Psoas muscle (tissue), 8 donors: Measurements from ENCODE around the gene WNT7A. TPM values are rescaled to one million over a fixed set of nuclear protein-coding genes. Genes with fewer than 3 reads are reported as not detected.

Experiments used
- ATAC-seq, 4 donors: fragments of 200-7000 bp; cut with Tn5 transposase; one replicate each; pipeline ENCODE4 v1.9.1; 2020; ENCODE audit warnings: moderate library complexity in 3 of 4, mild to moderate bottlenecking in 2 of 4
- DNase-seq, 2 donors: peaks; one replicate each; pipeline ENCODE4 v3.0.0-alpha.2; 2020
- H3K27ac ChIP-seq: fragments of 200-600 bp; one replicate; pipeline ENCODE4 v1.8.0; 2022
- H3K27me3 ChIP-seq, 3 donors: fragments of 200-600 bp in 1 of 3; one replicate each; pipeline versions ENCODE4 v1.6.1 to v1.8.0; 2013 to 2022; ENCODE audit warnings: low read length in 2 of 3, mild to moderate bottlenecking in 2 of 3, moderate library complexity in 1 of 3; ENCODE audit not compliant: insufficient read depth in 3 of 3
- H3K36me3 ChIP-seq, 2 donors: fragments of 200-600 bp in 1 of 2; one replicate each; pipeline versions ENCODE4 v1.6.1 to v1.8.0; 2013 to 2022; ENCODE audit warnings: low read depth in 1 of 2, mild to moderate bottlenecking in 1 of 2, moderate library complexity in 1 of 2; ENCODE audit not compliant: insufficient read depth in 1 of 2
- H3K4me1 ChIP-seq: fragments of 200-600 bp; one replicate; pipeline ENCODE4 v1.8.0; 2022
- H3K4me3 ChIP-seq: fragments of 200-600 bp; one replicate; pipeline ENCODE4 v1.8.0; 2022; ENCODE audit warnings: mild to moderate bottlenecking
- H3K9me3 ChIP-seq: fragments of 200-600 bp; one replicate; pipeline ENCODE4 v1.8.0; 2022
- WGBS, 3 donors: extraction: QIAGEN DNeasy Blood & Tissue Kit; methylation state at CpG; one replicate each; pipeline versions ENCODE4 v1.1.6 to v1.1.7; 2013; 5-methylcytosine and 5-hydroxymethylcytosine counted together
- intact Hi-C, 2 donors: fragments of 100-400 bp; cut with DNase I; formaldehyde crosslinking; loops; one replicate each; pipeline versions ENCODE4 v1.11.0 to v1.14.2; 2022
- polyA plus RNA-seq, 3 donors: library from polyadenylated mRNA; stranded (reverse); fragments of 200-250 nt; gene quantifications; one replicate each; pipeline ENCODE4 v1.2.3, GENCODE V29; 2013
- total RNA-seq, 4 donors: library from RNA; stranded (reverse); fragmentation: NEBNext Ultra II Directional in 2 of 4; extraction: Animal tissue kit (Norgen Biotek cat#: 25700) in 2 of 4; gene quantifications; one replicate each; pipeline versions ENCODE4 v1.2.1 to v1.2.4, GENCODE V29; 2021 to 2023
- TF ChIP-seq, protein P1 (sequence below): fragments of 200-600 bp; IDR thresholded peaks from one replicate; pipeline ENCODE4 v1.8.0; 2022; ENCODE audit warnings: antibody characterized with exemption
- donor health status: healthy with polysubstance abuse.
- donor health status: DM: no; HTN: no; CAD: no; lungs with moderate emphysema.
- donor health status: Bipolar disorder and iron deficiency.
- donor health status: healthy.
- donor health status: DM: yes; HTN: yes; CAD: no.
- donor health status: DM: no; HTN: no; CAD: no.
- donor health status: DM: no; HTN: no; CAD: no.
- donor health status: DM: yes; HTN: yes; CAD: no.

The WNT7A gene
- total and polyA plus RNA-seq, 7 donors, result 0.04 TPM; not detected in 6

DNA sequence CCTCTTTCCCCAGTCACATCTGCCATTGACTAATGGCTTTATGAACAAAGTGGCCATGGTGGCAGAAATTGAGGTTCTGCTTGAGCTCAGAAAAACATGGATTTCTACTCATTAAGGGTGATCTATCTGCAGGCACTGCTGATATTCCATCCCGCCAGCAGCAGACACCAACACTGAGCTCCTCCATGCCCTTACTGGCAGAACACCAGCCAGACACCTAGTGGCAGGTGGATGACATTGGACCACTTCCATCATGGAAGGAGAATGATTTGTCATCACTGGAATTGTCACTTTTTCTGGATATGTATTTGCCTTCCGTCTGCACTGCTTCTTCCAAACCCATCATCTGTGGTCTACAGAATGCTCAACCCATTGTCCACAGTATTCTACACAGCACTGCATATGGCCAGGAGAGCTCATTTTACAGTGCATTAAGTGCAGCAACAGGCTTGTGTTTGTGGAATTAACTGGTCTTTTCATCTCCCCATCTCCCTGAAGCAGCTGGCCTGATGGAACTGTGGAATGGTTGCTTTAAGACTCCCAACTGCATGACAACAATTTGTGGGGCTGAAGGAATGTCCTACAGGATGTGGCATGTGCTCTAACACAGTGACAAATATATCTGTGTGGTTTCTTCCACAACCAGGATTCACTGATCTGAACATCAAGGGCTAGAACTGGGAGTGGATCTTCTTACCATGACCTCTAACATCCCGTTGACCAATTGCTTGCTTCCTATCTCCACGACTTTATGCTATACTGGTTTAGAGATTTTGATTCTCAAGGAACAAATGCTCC lies 103.4 kb downstream of the WNT7A start:
- Histone ChIP-seq H3K4me1 (no peaks in the 10 kb centered on the region), H3K9me3 (no peaks in the 10 kb centered on the region), H3K27ac (no peak overlapping the region), H3K36me3 (no peaks in the 10 kb centered on the region), H3K27me3 (peaks cover 0 to 18% (median 1%) of the 10 kb centered on the region in 3 donors), H3K4me3 (no peak overlapping the region)
- WGBS, 3 donors, result 78 to 82% (median 79%) methylated on average over 4 of the region's 4 CpGs
- TF ChIP-seq, protein P1, sequence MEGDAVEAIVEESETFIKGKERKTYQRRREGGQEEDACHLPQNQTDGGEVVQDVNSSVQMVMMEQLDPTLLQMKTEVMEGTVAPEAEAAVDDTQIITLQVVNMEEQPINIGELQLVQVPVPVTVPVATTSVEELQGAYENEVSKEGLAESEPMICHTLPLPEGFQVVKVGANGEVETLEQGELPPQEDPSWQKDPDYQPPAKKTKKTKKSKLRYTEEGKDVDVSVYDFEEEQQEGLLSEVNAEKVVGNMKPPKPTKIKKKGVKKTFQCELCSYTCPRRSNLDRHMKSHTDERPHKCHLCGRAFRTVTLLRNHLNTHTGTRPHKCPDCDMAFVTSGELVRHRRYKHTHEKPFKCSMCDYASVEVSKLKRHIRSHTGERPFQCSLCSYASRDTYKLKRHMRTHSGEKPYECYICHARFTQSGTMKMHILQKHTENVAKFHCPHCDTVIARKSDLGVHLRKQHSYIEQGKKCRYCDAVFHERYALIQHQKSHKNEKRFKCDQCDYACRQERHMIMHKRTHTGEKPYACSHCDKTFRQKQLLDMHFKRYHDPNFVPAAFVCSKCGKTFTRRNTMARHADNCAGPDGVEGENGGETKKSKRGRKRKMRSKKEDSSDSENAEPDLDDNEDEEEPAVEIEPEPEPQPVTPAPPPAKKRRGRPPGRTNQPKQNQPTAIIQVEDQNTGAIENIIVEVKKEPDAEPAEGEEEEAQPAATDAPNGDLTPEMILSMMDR, result no peak
- ATAC-seq, result no peak
- DNase-seq, result no peak
- intact Hi-C loops, result no loop called here

DNA sequence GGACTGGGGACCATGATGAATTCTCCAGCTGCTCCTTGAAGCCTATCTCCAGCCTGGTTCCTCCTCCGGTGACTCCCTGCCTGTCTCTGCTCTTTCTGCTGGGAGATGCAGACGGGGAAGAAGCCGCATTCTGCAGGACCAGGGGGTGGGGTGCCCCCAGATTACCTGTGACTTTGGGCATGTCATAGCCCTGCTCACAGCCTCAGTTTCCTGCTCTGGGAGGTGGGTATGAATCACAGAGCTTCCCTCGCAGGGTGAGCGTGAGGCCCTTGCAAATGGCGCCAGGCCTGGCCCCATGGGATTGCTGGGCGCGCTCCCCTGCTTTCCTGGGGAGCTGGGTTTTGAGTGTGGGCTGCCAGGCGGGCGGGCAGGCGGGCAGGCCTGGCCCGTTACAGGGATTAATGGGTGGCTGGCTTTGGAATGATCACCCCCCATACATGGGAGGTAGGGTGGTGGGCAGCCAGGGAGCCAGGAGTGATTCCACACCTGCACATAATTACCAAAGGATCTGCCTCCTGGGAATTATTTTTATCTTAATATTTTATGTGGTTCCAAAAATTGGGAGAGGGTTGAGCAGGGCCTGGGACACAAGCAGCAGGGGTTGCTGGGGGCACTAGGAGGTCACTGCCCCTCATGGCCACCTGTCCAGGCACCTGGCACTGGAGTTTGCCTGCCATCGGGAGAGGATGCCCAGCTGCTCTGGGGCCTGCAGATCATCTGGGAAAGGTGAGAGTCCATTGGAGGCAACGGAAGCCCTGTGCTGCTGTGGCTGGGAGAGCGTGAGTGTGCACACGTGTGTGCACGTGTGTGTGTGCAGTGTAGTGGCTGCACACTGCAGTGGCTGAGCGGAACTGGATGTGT lies 106.8 kb downstream of the WNT7A start:
- no peak overlapping the region for H3K27ac ChIP-seq
- H3K27me3 ChIP-seq, result peaks cover 0 to 10% (median 0%) of the 10 kb centered on the region in 3 donors
- DNase-seq (no peak), ATAC-seq (no peak)
- intact Hi-C loops, result no loop called here
- 88 to 91% (median 89%) methylated on average over 18 of the region's 18 CpGs for WGBS, 3 donors
- H3K9me3 ChIP-seq, result no peaks in the 10 kb centered on the region
- no peaks in the 10 kb centered on the region for H3K36me3 ChIP-seq
- H3K4me3 ChIP-seq, result no peak overlapping the region
- no peaks in the 10 kb centered on the region for H3K4me1 ChIP-seq
- TF ChIP-seq, protein P1, result no peak

DNA sequence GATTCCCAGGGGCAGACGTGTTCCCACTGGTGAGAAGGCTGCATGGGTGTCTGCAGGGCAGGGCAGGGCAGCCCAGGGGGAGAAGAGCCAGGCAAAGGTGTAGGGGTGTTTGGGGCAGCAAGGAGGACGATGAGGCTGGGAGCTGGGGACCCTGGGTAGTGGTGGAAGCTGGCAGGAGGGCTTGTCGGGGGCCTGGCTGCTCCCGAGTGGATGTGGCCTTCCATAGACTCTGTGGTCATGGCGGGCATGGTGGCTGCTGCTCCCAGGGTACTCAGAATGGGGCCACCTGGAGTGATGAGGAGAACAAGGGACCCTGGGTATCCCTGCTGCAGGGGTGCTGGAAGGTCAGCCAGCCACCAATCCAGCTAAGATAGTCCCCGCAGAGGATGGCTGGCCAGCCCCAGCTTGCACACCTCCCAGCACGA lies 107.5 kb downstream of the WNT7A start:
- DNase-seq (no peak), ATAC-seq (no peak)
- intact Hi-C loops, result no loop called here
- Histone ChIP-seq H3K9me3 (no peaks in the 10 kb centered on the region), H3K27me3 (peaks cover 0 to 5% (median 0%) of the 10 kb centered on the region in 3 donors), H3K4me1 (no peaks in the 10 kb centered on the region), H3K27ac (no peak overlapping the region), H3K36me3 (no peaks in the 10 kb centered on the region), H3K4me3 (no peak overlapping the region)
- 80 to 88% (median 82%) methylated on average over 5 to 7 of the region's 7 CpGs for WGBS, 3 donors
- TF ChIP-seq, protein P1, result no peak

DNA sequence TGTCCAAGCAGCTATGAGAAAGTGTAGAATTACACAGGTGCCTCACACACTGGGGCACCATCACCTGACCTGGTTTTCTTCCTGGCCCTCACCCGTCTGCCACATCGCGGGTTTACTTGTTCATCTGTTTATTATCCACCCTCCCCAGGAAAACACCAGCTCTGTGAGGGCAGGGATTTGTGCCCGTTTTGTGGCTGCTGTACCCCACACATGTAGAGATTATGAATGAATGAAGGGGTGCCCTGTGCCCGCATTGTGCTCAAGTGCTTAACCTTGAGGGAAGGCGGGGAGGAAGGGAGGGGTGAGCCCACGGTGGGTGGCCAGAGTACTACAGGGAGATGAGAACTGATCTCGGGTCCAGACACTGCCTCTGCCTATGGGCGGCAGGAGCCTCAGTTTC lies 108.4 kb downstream of the WNT7A start:
- no peaks in the 10 kb centered on the region for H3K4me1 ChIP-seq
- 86 to 88% (median 87%) methylated on average over 9 of the region's 9 CpGs for WGBS, 3 donors
- no peaks in the 10 kb centered on the region for H3K9me3 ChIP-seq
- no peaks in the 10 kb centered on the region for H3K36me3 ChIP-seq
- H3K27me3 ChIP-seq, result peaks cover 0 to 5% (median 0%) of the 10 kb centered on the region in 3 donors
- no peak overlapping the region for H3K27ac ChIP-seq
- H3K4me3 ChIP-seq, result no peak overlapping the region
- intact Hi-C loops, result no loop called here
- ATAC-seq, result no peak
- TF ChIP-seq, protein P1, result no peak
- no peak for DNase-seq
